Neural cell (in vitro differentiated cells): ENCODE measurements around the gene PLAGL1. TPM values are rescaled to one million over a fixed set of nuclear protein-coding genes. Genes with fewer than 3 reads are reported as not detected.

Experiments
- H2AFZ ChIP-seq: fragments of 200-600, 300-800 bp; sonication (generic), shearing (Covaris generic); 2 replicates; pipeline ENCODE4 v1.6.0; 2014; ENCODE audit warnings: low read depth, mild to moderate bottlenecking, antibody characterized with exemption, low read length, moderate library complexity
- H3F3A ChIP-seq: fragments of 200-600 bp; shearing (Covaris generic); 2 replicates; pipeline ENCODE4 v1.6.1; 2016; ENCODE audit warnings: mild to moderate bottlenecking, moderate library complexity, mixed read lengths, antibody characterized with exemption, low read length; ENCODE audit not compliant: insufficient read depth, poor library complexity, severe bottlenecking
- H3K27ac ChIP-seq: fragments of 200-600, 300-800 bp; sonication (generic), shearing (Covaris generic); 2 replicates; pipeline ENCODE4 v1.5.1; 2014; ENCODE audit warnings: mild to moderate bottlenecking, low read length, moderate library complexity
- H3K27me3 ChIP-seq: fragments of 300-800, 200-600 bp; sonication (generic), shearing (Covaris generic); 2 replicates; pipeline ENCODE4 v1.6.0; 2014; ENCODE audit warnings: mild to moderate bottlenecking, low read depth, low read length, moderate library complexity; ENCODE audit not compliant: insufficient read depth
- H3K36me3 ChIP-seq: fragments of 300-800, 200-600 bp; sonication (generic), shearing (Covaris generic); 2 replicates; pipeline ENCODE4 v1.5.1; 2014; ENCODE audit warnings: mild to moderate bottlenecking, antibody characterized with exemption, low read length, moderate library complexity; ENCODE audit not compliant: insufficient read depth
- H3K4me2 ChIP-seq: fragments of 300-800, 200-600 bp; sonication (generic), shearing (Covaris generic); 2 replicates; pipeline ENCODE4 v1.6.0; 2014; ENCODE audit warnings: mild to moderate bottlenecking, low read length
- H3K4me3 ChIP-seq: fragments of 300-800, 200-600 bp; sonication (generic), shearing (Covaris generic); 2 replicates; pipeline ENCODE4 v1.5.1; 2014; ENCODE audit warnings: mild to moderate bottlenecking, low read length, moderate library complexity
- H3K79me2 ChIP-seq: fragments of 200-600 bp; shearing (Covaris generic); replicated peaks from 2 replicates; pipeline ENCODE4 v1.6.0; 2014; ENCODE audit warnings: mild to moderate bottlenecking, low read length, moderate library complexity; ENCODE audit not compliant: insufficient read depth
- H3K9ac ChIP-seq: fragments of 300-800, 200-600 bp; sonication (generic), shearing (Covaris generic); 2 replicates; pipeline ENCODE4 v1.6.1; 2016; ENCODE audit warnings: mild to moderate bottlenecking, low read length, mixed read lengths
- H3K9me2 ChIP-seq: fragments of 200-600 bp; shearing (Covaris generic); 2 replicates; pipeline ENCODE4 v1.6.1; 2016; ENCODE audit warnings: mild to moderate bottlenecking, low read length, mixed read lengths; ENCODE audit not compliant: insufficient read depth
- H3K9me3 ChIP-seq: fragments of 200-600, 300-800 bp; sonication (generic), shearing (Covaris generic); 2 replicates; pipeline ENCODE4 v1.6.1; 2016; ENCODE audit warnings: mild to moderate bottlenecking, mixed run types, low read length, moderate library complexity, mixed read lengths
- H4K20me1 ChIP-seq: fragments of 200-600 bp; shearing (Covaris generic); 2 replicates; pipeline ENCODE4 v1.6.1; 2016; ENCODE audit warnings: mild to moderate bottlenecking, mixed run types; ENCODE audit not compliant: insufficient read depth
- CTCF ChIP-seq: fragments of 450-650 bp; IDR thresholded peaks from 2 replicates; pipeline ENCODE4 v1.5.1; 2014; ENCODE audit warnings: antibody characterized with exemption, mild to moderate bottlenecking, moderate library complexity; ENCODE audit not compliant: poor library complexity, severe bottlenecking
- EP300 ChIP-seq: fragments of 450-650 bp; conservative IDR thresholded peaks from 2 replicates; pipeline ENCODE4 v1.6.1; 2014; ENCODE audit warnings: antibody characterized with exemption, mild to moderate bottlenecking, moderate library complexity; ENCODE audit not compliant: poor library complexity, severe bottlenecking
- EZH2 ChIP-seq: fragments of 200-600, 300-800 bp; shearing (Covaris generic), sonication (generic); IDR thresholded peaks from 2 replicates; pipeline ENCODE4 v1.6.1; 2014; ENCODE audit warnings: antibody characterized with exemption, low read length, borderline replicate concordance, mild to moderate bottlenecking; ENCODE audit not compliant: insufficient read depth, poor library complexity, severe bottlenecking
- MXI1 ChIP-seq: fragments of 450-650 bp; conservative IDR thresholded peaks from 2 replicates; pipeline ENCODE4 v1.6.1; 2014; ENCODE audit warnings: antibody characterized with exemption, mild to moderate bottlenecking; ENCODE audit not compliant: poor library complexity, severe bottlenecking
- POLR2AphosphoS5 ChIP-seq: IDR thresholded peaks from 2 replicates; pipeline ENCODE4 v1.6.1; 2012
- RAD21 ChIP-seq: fragments of 450-650 bp; conservative IDR thresholded peaks from 2 replicates; pipeline ENCODE4 v1.6.1; 2014; ENCODE audit warnings: antibody characterized with exemption, mild to moderate bottlenecking, moderate library complexity
- REST ChIP-seq: IDR thresholded peaks from 2 replicates; pipeline ENCODE4 v1.6.1; 2012; ENCODE audit warnings: borderline replicate concordance
- SMC3 ChIP-seq: fragments of 450-650 bp; conservative IDR thresholded peaks from 2 replicates; pipeline ENCODE4 v1.6.1; 2014; ENCODE audit warnings: antibody characterized with exemption, mild to moderate bottlenecking, moderate library complexity; ENCODE audit not compliant: poor library complexity
- TAF1 ChIP-seq: IDR thresholded peaks from 2 replicates; pipeline ENCODE4 v1.6.1; 2012; ENCODE audit warnings: low read depth
- polyA plus RNA-seq: library from polyadenylated mRNA; depleted of rRNA; stranded (reverse); fragments of >200 nt; gene quantifications from 2 replicates; pipeline ENCODE4 v1.2.3, GENCODE V29; 2014

The PLAGL1 gene
- polyA plus RNA-seq, 1 donor from 2014 or later, result 22.3 TPM

- TF ChIP-seq RAD21 (no peak), TAF1 (no peak), EZH2 (no peak), MXI1 (no peak)
- Histone ChIP-seq H2AFZ (no peak overlapping the region), H4K20me1 (no peaks in the 10 kb centered on the region), H3K4me2 (no peak overlapping the region), H3K36me3 (no peaks in the 10 kb centered on the region), H3K79me2 (no peaks in the 10 kb centered on the region), H3K27me3 (no peaks in the 10 kb centered on the region), H3K9ac (no peak overlapping the region), H3K4me3 (no peak overlapping the region), H3K27ac (no peak overlapping the region), H3F3A (no peaks in the 10 kb centered on the region), H3K9me3 (no peaks in the 10 kb centered on the region), H3K9me2 (no peaks in the 10 kb centered on the region)
Observed at GRCh38 chr6:143901885-143902750, 105.9 kb downstream of the PLAGL1 start.

DNA sequence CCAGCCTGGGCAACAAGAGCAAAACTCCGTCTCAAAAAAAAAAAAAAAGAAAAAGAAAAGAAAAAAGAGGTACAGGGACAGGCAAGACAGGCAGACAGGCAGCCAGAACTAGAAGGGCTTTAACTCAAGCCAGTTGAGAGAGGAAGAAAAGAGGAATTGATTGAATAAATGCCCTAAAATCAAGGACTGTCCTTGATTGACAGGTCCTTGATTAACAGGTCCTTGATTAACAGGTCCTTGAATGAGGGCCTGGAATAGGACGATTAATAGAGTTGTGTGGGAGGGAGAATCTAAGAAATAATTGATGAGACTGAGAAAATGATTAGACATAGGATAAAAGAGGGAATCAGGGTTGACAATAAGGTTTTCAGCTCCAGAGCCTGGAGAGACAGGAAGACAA is 107.7 kb downstream of the PLAGL1 start:
- H3F3A ChIP-seq, result no peaks in the 10 kb centered on the region
- H3K79me2 ChIP-seq, result no peaks in the 10 kb centered on the region
- H3K27me3 ChIP-seq, result no peaks in the 10 kb centered on the region
- no peak overlapping the region for H3K9ac ChIP-seq
- H3K4me3 ChIP-seq, result no peak overlapping the region
- H3K36me3 ChIP-seq, result no peaks in the 10 kb centered on the region
- no peak overlapping the region for H3K27ac ChIP-seq
- no peak overlapping the region for H3K4me2 ChIP-seq
- no peaks in the 10 kb centered on the region for H3K9me2 ChIP-seq
- TF ChIP-seq MXI1, result no peak
- TF ChIP-seq REST, result no peak
- TF ChIP-seq EP300, result no peak
- TF ChIP-seq POLR2AphosphoS5, result no peak
- no peak for TF ChIP-seq RAD21
- no peak for TF ChIP-seq EZH2
- TF ChIP-seq CTCF, result no peak
- TF ChIP-seq TAF1, result no peak
- TF ChIP-seq SMC3, result no peak
- H2AFZ ChIP-seq, result no peak overlapping the region
- no peaks in the 10 kb centered on the region for H3K9me3 ChIP-seq
- H4K20me1 ChIP-seq, result no peaks in the 10 kb centered on the region
